Osteoblast (primary cell): ENCODE measurements around the gene CCR9. TPM values are rescaled to one million over a fixed set of nuclear protein-coding genes. Genes with fewer than 3 reads are reported as not detected.

ENCODE experiments used
- DNase-seq: peaks from one replicate; pipeline ENCODE4 v3.0.0; 2011; ENCODE audit warnings: low spot score, mixed read lengths; ENCODE audit not compliant: insufficient read length; ENCODE audit errors: missing footprints
- H2AFZ ChIP-seq: 2 replicates; pipeline ENCODE4 v1.6.0; 2011; ENCODE audit warnings: mild to moderate bottlenecking, low read length
- H3K27ac ChIP-seq: 2 replicates; pipeline ENCODE4 v1.5.1; 2011; ENCODE audit warnings: mild to moderate bottlenecking, low read depth, low read length, moderate library complexity
- H3K27me3 ChIP-seq: 2 replicates; pipeline ENCODE4 v1.6.0; 2012; ENCODE audit warnings: mild to moderate bottlenecking, control low read depth, inconsistent platforms, low read length, moderate library complexity; ENCODE audit not compliant: insufficient read depth
- H3K36me3 ChIP-seq: 2 replicates; pipeline ENCODE4 v1.5.1; 2011; ENCODE audit warnings: mild to moderate bottlenecking, low read length, control low read depth, moderate library complexity; ENCODE audit not compliant: insufficient read depth
- H3K4me1 ChIP-seq: 2 replicates; pipeline ENCODE4 v1.5.1; 2011; ENCODE audit warnings: mild to moderate bottlenecking, low read length, control low read depth, moderate library complexity; ENCODE audit not compliant: insufficient read depth
- H3K4me2 ChIP-seq: 2 replicates; pipeline ENCODE4 v1.6.0; 2011; ENCODE audit warnings: mild to moderate bottlenecking, low read length; ENCODE audit not compliant: insufficient read depth
- H3K4me3 ChIP-seq: fragments of 200-600 bp; sonication (generic); 3 replicates; pipeline ENCODE4 v1.5.1; 2012; ENCODE audit warnings: mild to moderate bottlenecking, low read length, inconsistent platforms; ENCODE audit not compliant: insufficient read depth
- H3K79me2 ChIP-seq: 2 replicates; pipeline ENCODE4 v1.6.0; 2012; ENCODE audit warnings: mild to moderate bottlenecking, low read length, control low read depth, inconsistent platforms; ENCODE audit not compliant: insufficient read depth
- H3K9me3 ChIP-seq: 2 replicates; pipeline ENCODE4 v1.5.1; 2011; ENCODE audit warnings: low read depth, low read length, control low read depth
- H4K20me1 ChIP-seq: 2 replicates; pipeline ENCODE4 v1.6.0; 2012; ENCODE audit warnings: mild to moderate bottlenecking, low read length, control low read depth; ENCODE audit not compliant: insufficient read depth
- CTCF ChIP-seq: IDR thresholded peaks from 2 replicates; pipeline ENCODE4 v1.5.1; 2011; ENCODE audit warnings: mild to moderate bottlenecking, low read depth, low read length, moderate library complexity; ENCODE audit errors: extremely low read depth
- total RNA-seq: library from RNA; depleted of rRNA; stranded (reverse); fragments of >200 nt; gene quantifications from 2 replicates; pipeline ENCODE4 v1.2.3, GENCODE V29; 2012

Gene CCR9
- total RNA-seq = not detected in 2 replicates

- peaks cover 3% of the 10 kb centered on the region for H3K4me1 ChIP-seq
- H3K4me3 ChIP-seq = no peak within 1 kb of the TSS
- H3K9me3 ChIP-seq = no peaks in the 10 kb centered on the region
- no peaks in the 10 kb centered on the region for H3K36me3 ChIP-seq
- peak; percentile 61 for DNase-seq
- H4K20me1 ChIP-seq = no peaks in the 10 kb centered on the region
- peak within 1 kb of the TSS; percentile 59 for H2AFZ ChIP-seq
- TF ChIP-seq CTCF = no peak
- H3K27me3 ChIP-seq = peaks cover 42% of the 10 kb centered on the region
- no peak within 1 kb of the TSS for H3K4me2 ChIP-seq
- H3K79me2 ChIP-seq = no peaks in the 10 kb centered on the region
- no peak within 1 kb of the TSS for H3K27ac ChIP-seq
Measured at GRCh38 chr3:45885979-45886705, at the start of gene CCR9. TSS of gene CCR9 (plus strand) at chr3:45886543. CDS start at chr3:45894934, 8,391 bp downstream.

- Histone ChIP-seq H3K9me3 (no peaks in the 10 kb centered on the region), H3K4me2 (no peak overlapping the region), H3K27me3 (peaks cover 3% of the 10 kb centered on the region), H3K36me3 (peaks cover 11% of the 10 kb centered on the region), H3K4me1 (peaks cover 7% of the 10 kb centered on the region), H3K4me3 (no peak overlapping the region), H3K79me2 (no peaks in the 10 kb centered on the region), H4K20me1 (no peaks in the 10 kb centered on the region), H3K27ac (no peak overlapping the region), H2AFZ (no peak overlapping the region)
- DNase-seq = no peak
- TF ChIP-seq CTCF = no peak
Measured at GRCh38 chr3:45838466-45838865, 47.9 kb upstream of the CCR9 start.

DNA sequence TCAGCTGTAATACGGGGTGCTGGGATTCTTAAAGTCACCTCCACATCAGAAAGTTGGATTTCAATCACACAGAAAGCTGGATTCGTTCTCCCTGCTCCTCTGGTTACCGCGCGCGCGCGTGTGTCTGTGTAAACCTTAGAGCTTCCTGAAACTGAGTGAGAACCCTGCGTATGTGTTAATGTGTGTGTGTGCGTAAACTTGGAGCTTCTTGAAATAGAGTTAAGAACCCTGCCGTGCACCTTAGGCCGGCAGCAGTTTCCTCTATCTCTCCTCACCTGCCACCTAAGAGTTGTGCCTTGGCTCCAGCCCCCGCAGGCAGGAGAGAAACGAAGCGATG lies 45.0 kb upstream of the CCR9 start:
- Histone ChIP-seq H3K9me3 (no peaks in the 10 kb centered on the region), H3K4me1 (peaks cover 7% of the 10 kb centered on the region), H3K4me2 (peak overlapping the region; percentile 95), H3K4me3 (peak overlapping the region; percentile 90), H4K20me1 (no peaks in the 10 kb centered on the region), H3K27ac (peak overlapping the region; percentile 61), H3K36me3 (no peaks in the 10 kb centered on the region), H3K79me2 (no peaks in the 10 kb centered on the region), H2AFZ (peak overlapping the region; percentile 92), H3K27me3 (peaks cover 13% of the 10 kb centered on the region)
- TF ChIP-seq CTCF = no peak
- no peak for DNase-seq

- Histone ChIP-seq H3K79me2 (no peaks in the 10 kb centered on the region), H3K27ac (peak within 1 kb of the TSS; percentile 61), H3K9me3 (no peaks in the 10 kb centered on the region), H3K36me3 (no peaks in the 10 kb centered on the region), H3K4me2 (peak within 1 kb of the TSS; percentile 95), H3K4me1 (peaks cover 7% of the 10 kb centered on the region), H2AFZ (peak within 1 kb of the TSS; percentile 95), H3K4me3 (peak within 1 kb of the TSS; percentile 90), H4K20me1 (no peaks in the 10 kb centered on the region), H3K27me3 (peaks cover 13% of the 10 kb centered on the region)
- peak; percentile 94 for DNase-seq
- TF ChIP-seq CTCF = no peak
Measured at GRCh38 chr3:45841757-45842491, 44.4 kb upstream of the CCR9 start, which contains the start of gene LZTFL1. TSS of gene LZTFL1 (minus strand) at chr3:45842119. CDS start at chr3:45841991, 128 bp downstream.
